H1 (cell line): ENCODE measurements around the gene LHX2. TPM values are rescaled to one million over a fixed set of nuclear protein-coding genes. Genes with fewer than 3 reads are reported as not detected.

Experiments used
- CTCF ChIA-PET: fragments of 300-600 bp; sonication (Branson Sonifier 250); formaldehyde crosslinking; loops from one replicate; lab custom pipeline; 2021; ENCODE audit not compliant: partially characterized antibody; lab: Charles Lee
- POLR2A ChIA-PET: fragments of 300-600 bp; sonication (Branson Sonifier 250); formaldehyde crosslinking; loops from one replicate; lab custom pipeline; 2021; ENCODE audit warnings: inconsistent platforms; ENCODE audit not compliant: partially characterized antibody; lab: Charles Lee
- DNase-seq, 2 experiments: peaks; one replicate each; pipeline versions ENCODE4 v3.0.0 to v3.0.0-alpha.2; 2010 to 2022; ENCODE audit warnings: low spot score in 2 of 2, low read depth in 1 of 2, mixed read lengths in 1 of 2
- FAIRE-seq: peaks from 2 replicates; lab custom pipeline; 2011; peaks lifted over from hg19 to GRCh38; lab: Jason Lieb, UNC
- H2AFZ ChIP-seq: 2 replicates; pipeline ENCODE4 v1.8.1; 2012; ENCODE audit warnings: low read length, inconsistent platforms
- H2AK5ac ChIP-seq: 2 replicates; pipeline ENCODE4 v1.6.1; 2013; ENCODE audit warnings: low read depth, low read length
- H2BK120ac ChIP-seq: replicated peaks from 2 replicates; pipeline ENCODE3; 2013; ENCODE audit warnings: low read depth, low read length, inconsistent platforms
- H2BK12ac ChIP-seq: 2 replicates; pipeline ENCODE4 v1.6.1; 2013; ENCODE audit warnings: low read depth, low read length
- H2BK15ac ChIP-seq: 2 replicates; pipeline ENCODE4 v1.6.1; 2013; ENCODE audit warnings: low read length
- H2BK20ac ChIP-seq: 2 replicates; pipeline ENCODE4 v1.6.1; 2013; ENCODE audit warnings: low read length
- H2BK5ac ChIP-seq: 2 replicates; pipeline ENCODE4 v1.6.1; 2013; ENCODE audit warnings: low read depth, low read length
- H3K14ac ChIP-seq: 2 replicates; pipeline ENCODE4 v1.6.1; 2013; ENCODE audit warnings: inconsistent platforms; ENCODE audit not compliant: insufficient read length
- H3K18ac ChIP-seq: 2 replicates; pipeline ENCODE4 v1.6.1; 2013; ENCODE audit warnings: low read length; ENCODE audit errors: extremely low read depth
- H3K23ac ChIP-seq: 2 replicates; pipeline ENCODE4 v1.6.1; 2013; ENCODE audit warnings: inconsistent platforms; ENCODE audit not compliant: insufficient read length
- H3K23me2 ChIP-seq: 2 replicates; pipeline ENCODE4 v1.6.1; 2013; ENCODE audit warnings: low read depth, low read length
- H3K27ac ChIP-seq: 2 replicates; pipeline ENCODE4 v1.6.1; 2011; ENCODE audit warnings: low read depth, low read length, inconsistent platforms
- H3K27me3 ChIP-seq, 4 experiments: replicated peaks in 1 of 4; 1 replicate in 1 of 4; 2 replicates in 3 of 4; pipeline versions ENCODE4 v1.6.1 to v1.8.1; 2011 to 2013; ENCODE audit warnings: low read length in 3 of 4, mild to moderate bottlenecking in 3 of 4, inconsistent platforms in 2 of 4, mixed read lengths in 2 of 4, moderate library complexity in 1 of 4; ENCODE audit not compliant: control insufficient read depth in 3 of 4, insufficient read depth in 3 of 4; ENCODE audit errors: extremely low read depth in 1 of 4
- H3K36me3 ChIP-seq, 4 experiments: 2 replicates each; pipeline versions ENCODE4 v1.6.1 to v1.8.1; 2011 to 2013; ENCODE audit warnings: mild to moderate bottlenecking in 4 of 4, low read length in 3 of 4, moderate library complexity in 2 of 4, control low read depth in 1 of 4, inconsistent platforms in 1 of 4; ENCODE audit not compliant: insufficient read depth in 4 of 4, control insufficient read depth in 2 of 4
- H3K4ac ChIP-seq: replicated peaks from 2 replicates; pipeline ENCODE3; 2013; ENCODE audit warnings: low read length, low read depth, mixed read lengths, inconsistent platforms; ENCODE audit not compliant: insufficient read length
- H3K4me1 ChIP-seq, 4 experiments: replicated peaks in 1 of 4; 1 replicate in 1 of 4; 2 replicates in 3 of 4; pipeline versions ENCODE4 v1.6.1 to v1.8.1; 2011 to 2013; ENCODE audit warnings: low read length in 3 of 4, inconsistent platforms in 2 of 4, mixed read lengths in 1 of 4; ENCODE audit not compliant: insufficient read depth in 4 of 4, control insufficient read depth in 3 of 4
- H3K4me2 ChIP-seq, 2 experiments: 2 replicates each; pipeline versions ENCODE4 v1.6.1 to v1.8.1; 2011 to 2013; ENCODE audit warnings: low read depth in 2 of 2, low read length in 2 of 2, control low read depth in 1 of 2, inconsistent platforms in 1 of 2, mild to moderate bottlenecking in 1 of 2; ENCODE audit not compliant: insufficient read depth in 1 of 2
- H3K4me3 ChIP-seq, 4 experiments: fragments of 200-600, 300-600 bp in 1 of 4; sonication (generic), shearing (Covaris generic), sonication (Bioruptor Twin) in 1 of 4; 2 replicates each; pipeline versions ENCODE4 v1.5.1 to v1.8.1; 2011 to 2016; ENCODE audit warnings: low read length in 4 of 4, low read depth in 3 of 4, control low read depth in 2 of 4, inconsistent platforms in 2 of 4, mild to moderate bottlenecking in 2 of 4, mixed read lengths in 1 of 4, moderate library complexity in 1 of 4; ENCODE audit not compliant: insufficient read depth in 2 of 4; ENCODE audit errors: extremely low read depth in 1 of 4
- H3K56ac ChIP-seq: replicated peaks from 2 replicates; pipeline ENCODE3; 2013; ENCODE audit warnings: low read depth, mild to moderate bottlenecking, mixed read lengths, low read length, inconsistent platforms; ENCODE audit not compliant: insufficient read length
- H3K79me1 ChIP-seq: 2 replicates; pipeline ENCODE4 v1.6.1; 2013; ENCODE audit warnings: low read depth, low read length, control low read depth
- H3K79me2 ChIP-seq, 2 experiments: 2 replicates each; pipeline versions ENCODE4 v1.6.1 to v1.8.1; 2012 to 2013; ENCODE audit warnings: low read length in 2 of 2, mild to moderate bottlenecking in 2 of 2, inconsistent platforms in 1 of 2; ENCODE audit not compliant: insufficient read depth in 2 of 2, control insufficient read depth in 1 of 2
- H3K9ac ChIP-seq, 4 experiments: replicated peaks in 1 of 4; 1 replicate in 1 of 4; 2 replicates in 3 of 4; pipeline versions ENCODE4 v1.6.1 to v1.8.1; 2011 to 2013; ENCODE audit warnings: low read depth in 3 of 4, low read length in 3 of 4, control low read depth in 2 of 4, mild to moderate bottlenecking in 2 of 4, moderate library complexity in 2 of 4, inconsistent platforms in 1 of 4; ENCODE audit errors: extremely low read depth in 1 of 4
- H3K9me3 ChIP-seq, 2 experiments: 2 replicates each; pipeline versions ENCODE4 v1.6.1 to v1.8.1; 2012 to 2013; ENCODE audit warnings: mild to moderate bottlenecking in 2 of 2, moderate library complexity in 2 of 2, control low read depth in 1 of 2, inconsistent platforms in 1 of 2, low read depth in 1 of 2, low read length in 1 of 2, mixed read lengths in 1 of 2; ENCODE audit not compliant: insufficient read depth in 2 of 2
- H4K20me1 ChIP-seq, 2 experiments: replicated peaks in 1 of 2; 2 replicates each; pipeline versions ENCODE3 to v1.8.1; 2011 to 2013; ENCODE audit warnings: inconsistent platforms in 2 of 2, low read length in 2 of 2, mild to moderate bottlenecking in 1 of 2; ENCODE audit not compliant: insufficient read depth in 2 of 2, control insufficient read depth in 1 of 2
- H4K5ac ChIP-seq: 2 replicates; pipeline ENCODE4 v1.6.1; 2013; ENCODE audit warnings: low read length, low read depth, mixed read lengths, inconsistent platforms; ENCODE audit not compliant: insufficient read length
- H4K8ac ChIP-seq: 2 replicates; pipeline ENCODE4 v1.8.0; 2013; ENCODE audit warnings: mild to moderate bottlenecking, moderate library complexity, low read length, inconsistent platforms; ENCODE audit not compliant: insufficient read depth; ENCODE audit errors: extremely low read depth
- H4K91ac ChIP-seq: replicated peaks from 2 replicates; pipeline ENCODE3; 2013; ENCODE audit warnings: low read length, mixed read lengths, inconsistent platforms; ENCODE audit not compliant: insufficient read length
- CEBPB ChIP-seq: IDR thresholded peaks from 2 replicates; pipeline ENCODE4 v1.6.1; 2012; ENCODE audit warnings: low read depth, low read length
- CTCF ChIP-seq, 3 experiments: IDR thresholded peaks; 1 replicate in 2 of 3; 2 replicates in 1 of 3; pipeline versions ENCODE4 v1.5.1 to v1.6.1; 2011; ENCODE audit warnings: low read length in 3 of 3, mild to moderate bottlenecking in 3 of 3, inconsistent platforms in 2 of 3, low read depth in 1 of 3, moderate library complexity in 1 of 3; ENCODE audit not compliant: insufficient read depth in 1 of 3; ENCODE audit errors: control extremely low read depth in 1 of 3
- HDAC2 ChIP-seq, 2 experiments: fragments of 300-600 bp in 1 of 2; sonication (generic) in 1 of 2; IDR thresholded peaks; 2 replicates each; pipeline ENCODE4 v1.6.1; 2011 to 2012; ENCODE audit warnings: low read depth in 2 of 2, low read length in 2 of 2, mild to moderate bottlenecking in 2 of 2, moderate library complexity in 2 of 2, borderline replicate concordance in 1 of 2, inconsistent platforms in 1 of 2
- KDM1A ChIP-seq: fragments of 200-600, 300-600 bp; sonication (generic); IDR thresholded peaks from 2 replicates; pipeline ENCODE4 v1.7.1; 2016; ENCODE audit warnings: mild to moderate bottlenecking, low read length, borderline replicate concordance
- RAD21 ChIP-seq, 2 experiments: IDR thresholded peaks in 1 of 2; conservative IDR thresholded peaks in 1 of 2; 2 replicates each; pipeline ENCODE4 v1.6.1; 2011; ENCODE audit warnings: low read depth in 2 of 2, low read length in 2 of 2, improper control_type of control experiment in 1 of 2, inconsistent platforms in 1 of 2, mild to moderate bottlenecking in 1 of 2, moderate library complexity in 1 of 2
- SP2 ChIP-seq: IDR thresholded peaks from 2 replicates; pipeline ENCODE4 v1.6.1; 2012; ENCODE audit warnings: mild to moderate bottlenecking, low read length, inconsistent platforms
- TAF1 ChIP-seq: IDR thresholded peaks from 2 replicates; pipeline ENCODE4 v1.6.1; 2011; ENCODE audit warnings: mild to moderate bottlenecking, low read depth, low read length
- TBP ChIP-seq: IDR thresholded peaks from 2 replicates; pipeline ENCODE4 v1.6.1; 2011; ENCODE audit warnings: low read depth, low read length, improper control_type of control experiment
- WGBS, 2 experiments: shearing (Covaris generic) in 1 of 2; methylation state at CpG; one replicate each; pipeline versions ENCODE4 v1.1.6 to v1.1.7; 2013 to 2015; ENCODE audit warnings: low lambda C conversion rate in 2 of 2, mixed read lengths in 2 of 2, inconsistent platforms in 1 of 2, low coverage in 1 of 2, missing lambda C conversion rate in 1 of 2; ENCODE audit not compliant: insufficient replicate concordance in 2 of 2, insufficient coverage in 1 of 2, insufficient read length in 1 of 2; ENCODE audit errors: extremely low coverage in 1 of 2, missing lambda C conversion rate in 1 of 2; 5-methylcytosine and 5-hydroxymethylcytosine counted together
- polyA plus RNA-seq, 7 experiments: library from polyadenylated mRNA; depleted of rRNA in 3 of 7; stranded (reverse) in 5 of 7; unstranded in 2 of 7; fragments of >200 nt in 5 of 7; fragments of 200-250 nt in 2 of 7; gene quantifications; 1 replicate in 5 of 7; 2 replicates in 1 of 7; 4 replicates in 1 of 7; pipeline versions ENCODE4 v1.2.1 to v1.2.3, GENCODE V29; 2011 to 2013; ENCODE audit warnings: missing spikeins in 2 of 7, mixed read lengths in 2 of 7
- total RNA-seq: library from RNA; stranded (reverse); fragmentation: NEBNext Ultra II Directional; extraction: Animal tissue kit (Norgen Biotek cat#: 25700); gene quantifications from 2 replicates; pipeline ENCODE4 v1.2.1, GENCODE V29; 2021

LHX2 gene
- total and polyA plus RNA-seq, 2 of the 8 experiments (the other 6 are each of a cell fraction or from before 2014, with no cell fraction given), result 0.11 to 0.86 TPM

GRCh38 chr9:124062172-124062571, 50.6 kb downstream of the LHX2 start:
- Histone ChIP-seq H3K27ac (no peak overlapping the region), H3K18ac (no peak overlapping the region), H3K56ac (no peak overlapping the region), H3K27me3 (no peaks in the 10 kb centered on the region; a peak in 1 of 7 replicates), H2BK12ac (no peak overlapping the region), H3K9ac (no peak overlapping the region), H3K79me2 (no peaks in the 10 kb centered on the region), H3K9me3 (no peaks in the 10 kb centered on the region), H4K5ac (no peak overlapping the region), H3K4ac (no peak overlapping the region), H2BK120ac (no peak overlapping the region), H3K23me2 (no peaks in the 10 kb centered on the region), H2BK20ac (no peak overlapping the region), H3K79me1 (no peaks in the 10 kb centered on the region), H4K91ac (no peak overlapping the region), H4K20me1 (no peaks in the 10 kb centered on the region), H3K4me1 (no peaks in the 10 kb centered on the region), H4K8ac (no peak overlapping the region), H2BK5ac (no peak overlapping the region), H3K4me2 (no peak overlapping the region), H3K36me3 (no peaks in the 10 kb centered on the region), H3K4me3 (no peak overlapping the region), H2BK15ac (no peak overlapping the region)
- FAIRE-seq (no peak), DNase-seq (no peak)
- POLR2A ChIA-PET, result no interaction called here
- CTCF ChIA-PET, result interaction anchor here (1.0 to 1.8 kb wide), 4 partner anchors 10 to 61 kb away, joined by 4 to 8 read pairs (median 5); no protein-coding TSS in a partner anchor
- 93% methylated on average over 2 of the region's 2 CpGs; no CpG with 5 or more reads in 1 of the 2 experiments for WGBS, 2 experiments
- TF ChIP-seq CTCF (IDR thresholded peaks at IDR 0.05; ENCODE audit: control extremely low read depth in 1 of 3, insufficient read depth in 1 of 3, low read depth in 1 of 3, low read length in 3 of 3) (peak; percentile 47 to 82 (median 74)), RAD21 (IDR thresholded peaks at IDR 0.05 in 1 of 2, conservative IDR thresholded peaks at IDR 0.05 in 1 of 2; ENCODE audit: low read depth in 2 of 2, low read length in 2 of 2) (peak; percentile 50 to 61; a peak in 3 of 4 replicates), HDAC2 (IDR thresholded peaks at IDR 0.05; ENCODE audit: borderline replicate concordance in 1 of 2, low read depth in 2 of 2, low read length in 2 of 2) (peak in 1 of 2 experiments; percentile 85; a peak in 2 of 4 replicates), KDM1A (peak; percentile 96), SP2 (no peak), CEBPB (no peak), TAF1 (no peak), TBP (no peak)
- TF ChIP-seq, all 59 proteins: peak for 4
- H3K14ac ChIP-seq, result no peak overlapping the region
- no peak overlapping the region for H3K23ac ChIP-seq
- H2AFZ ChIP-seq, result no peak overlapping the region
- no peak overlapping the region for H2AK5ac ChIP-seq
